Left lung (tissue), 10 donors: ENCODE measurements around the gene VPS39. TPM values are rescaled to one million over a fixed set of nuclear protein-coding genes. Genes with fewer than 3 reads are reported as not detected.
A peak's percentile ranks its signal among the peaks of the same experiment; 100 is the strongest.

Experiments
- ATAC-seq: fragments of 200-7000 bp; cut with Tn5 transposase; one replicate; pipeline ENCODE4 v1.9.1; 2020; ENCODE audit warnings: moderate library complexity
- DNase-seq, 4 donors: peaks; one replicate each; pipeline ENCODE4 v3.0.0-alpha.2; 2013 to 2020
- H3K27ac ChIP-seq, 2 donors: fragments of 200-600 bp; sonication (generic) in 1 of 2; one replicate each; pipeline versions ENCODE4 v1.5.0 to v1.8.0; 2020 to 2021
- H3K27me3 ChIP-seq, 2 donors: fragments of 200-600 bp; sonication (generic) in 1 of 2; one replicate each; pipeline versions ENCODE4 v1.5.0 to v1.8.0; 2020 to 2021
- H3K36me3 ChIP-seq, 2 donors: fragments of 200-600 bp; sonication (generic) in 1 of 2; one replicate each; pipeline versions ENCODE4 v1.5.0 to v1.8.0; 2020 to 2021
- H3K4me1 ChIP-seq, 2 donors: fragments of 200-600 bp; one replicate each; pipeline ENCODE4 v1.8.0; 2021
- H3K4me3 ChIP-seq, 2 donors: fragments of 200-600 bp; sonication (generic) in 1 of 2; one replicate each; pipeline versions ENCODE4 v1.5.0 to v1.8.0; 2020 to 2021; ENCODE audit warnings: mild to moderate bottlenecking in 1 of 2
- H3K9me3 ChIP-seq, 2 donors: fragments of 200-600 bp; sonication (generic) in 1 of 2; one replicate each; pipeline versions ENCODE4 v1.5.0 to v1.8.0; 2020 to 2021
- intact Hi-C, 2 donors: fragments of 100-400 bp; cut with DNase I; formaldehyde crosslinking; loops; one replicate each; pipeline versions ENCODE4 v1.11.2 to v1.14.2; 2022
- microRNA-seq, 2 donors: library from miRNA; unstranded; fragments of <30 nt; microRNA quantifications; one replicate each; pipeline ENCODE4, GENCODE V29; 2019
- polyA plus RNA-seq, 6 donors: library from polyadenylated mRNA; unstranded; fragments of 120-200 nt; gene quantifications; one replicate each; pipeline ENCODE4 v1.2.1, GENCODE V29; 2013; ENCODE audit not compliant: insufficient read length in 6 of 6
- total RNA-seq, 2 donors: library from RNA; stranded (reverse); fragmentation: NEBNext Ultra II Directional; extraction: Animal tissue kit (Norgen Biotek cat#: 25700); gene quantifications; one replicate each; pipeline ENCODE4 v1.2.1, GENCODE V29; 2021
- TF ChIP-seq, protein P1 (sequence below), 2 donors: fragments of 200-600 bp; sonication (generic) in 1 of 2; IDR thresholded peaks; one replicate each; pipeline versions ENCODE4 v1.5.0 to v1.8.0; 2021; ENCODE audit warnings: antibody characterized with exemption in 2 of 2
- donor health status: DM: no; HTN: yes; CAD: no.
- donor health status: DM: no; HTN: no; CAD: no.

Gene VPS39
- total and polyA plus RNA-seq, 8 donors, result 57.8 to 87.7 (median 81.9) TPM

DNA sequence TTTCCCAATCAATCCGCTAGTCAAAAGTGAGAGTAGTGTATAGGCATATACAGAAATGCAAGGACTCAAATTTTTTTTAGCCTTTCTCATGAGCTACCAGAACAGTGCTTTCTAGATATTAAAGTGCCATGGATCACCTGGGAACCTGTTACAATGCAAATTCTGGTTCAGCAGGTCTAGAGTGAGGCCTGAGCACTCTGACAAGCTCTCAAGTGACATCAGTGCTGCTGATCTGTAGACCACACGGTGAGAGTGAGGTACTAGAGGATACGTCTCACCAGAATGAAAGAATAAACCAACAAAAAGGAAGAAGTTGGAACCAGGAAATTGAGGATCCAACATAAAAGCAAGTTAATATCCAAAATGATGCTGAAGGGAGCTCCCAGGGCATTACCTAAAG is 97.7 kb downstream of the VPS39 start:
- H3K4me1 ChIP-seq, result peaks cover 10 to 35% of the 10 kb centered on the region in 2 donors

DNA sequence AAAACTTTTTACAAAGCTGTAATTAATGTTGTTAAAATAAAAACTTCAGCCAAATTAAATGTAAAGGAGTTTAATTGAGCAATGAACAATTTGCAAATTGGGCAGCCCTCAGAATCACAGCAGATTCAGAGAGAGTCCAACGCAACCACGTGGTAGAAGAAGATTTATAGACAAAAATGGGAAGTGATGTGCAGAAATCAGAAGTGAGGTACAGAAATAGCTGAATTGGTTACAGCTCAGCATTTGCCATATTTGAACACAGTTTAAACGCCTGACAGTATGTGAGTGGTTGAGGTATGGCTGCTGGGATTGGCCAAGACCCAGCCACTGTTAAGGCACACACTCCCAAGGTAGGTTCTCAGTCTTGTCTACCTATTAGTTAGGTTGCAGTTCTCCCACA is 99.3 kb downstream of the VPS39 start:
- Histone ChIP-seq H3K9me3 (no peaks in the 10 kb centered on the region), H3K4me3 (no peak overlapping the region), H3K36me3 (no peaks in the 10 kb centered on the region), H3K4me1 (peaks cover 13 to 48% of the 10 kb centered on the region in 2 donors), H3K27ac (no peak overlapping the region), H3K27me3 (no peaks in the 10 kb centered on the region)
- intact Hi-C loops, result no loop called here
- no peak for ATAC-seq
- DNase-seq, result no peak
- TF ChIP-seq, protein P1, sequence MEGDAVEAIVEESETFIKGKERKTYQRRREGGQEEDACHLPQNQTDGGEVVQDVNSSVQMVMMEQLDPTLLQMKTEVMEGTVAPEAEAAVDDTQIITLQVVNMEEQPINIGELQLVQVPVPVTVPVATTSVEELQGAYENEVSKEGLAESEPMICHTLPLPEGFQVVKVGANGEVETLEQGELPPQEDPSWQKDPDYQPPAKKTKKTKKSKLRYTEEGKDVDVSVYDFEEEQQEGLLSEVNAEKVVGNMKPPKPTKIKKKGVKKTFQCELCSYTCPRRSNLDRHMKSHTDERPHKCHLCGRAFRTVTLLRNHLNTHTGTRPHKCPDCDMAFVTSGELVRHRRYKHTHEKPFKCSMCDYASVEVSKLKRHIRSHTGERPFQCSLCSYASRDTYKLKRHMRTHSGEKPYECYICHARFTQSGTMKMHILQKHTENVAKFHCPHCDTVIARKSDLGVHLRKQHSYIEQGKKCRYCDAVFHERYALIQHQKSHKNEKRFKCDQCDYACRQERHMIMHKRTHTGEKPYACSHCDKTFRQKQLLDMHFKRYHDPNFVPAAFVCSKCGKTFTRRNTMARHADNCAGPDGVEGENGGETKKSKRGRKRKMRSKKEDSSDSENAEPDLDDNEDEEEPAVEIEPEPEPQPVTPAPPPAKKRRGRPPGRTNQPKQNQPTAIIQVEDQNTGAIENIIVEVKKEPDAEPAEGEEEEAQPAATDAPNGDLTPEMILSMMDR (IDR thresholded peaks at IDR 0.05), result no peak

More for the DNA sequence above, 97.7 kb downstream of the VPS39 start:
- TF ChIP-seq, protein P1 (IDR thresholded peaks at IDR 0.05), result no peak
- ATAC-seq (peak; percentile 59), DNase-seq (no peak)
- no peaks in the 10 kb centered on the region for H3K36me3 ChIP-seq
- no peak overlapping the region for H3K4me3 ChIP-seq
- H3K27ac ChIP-seq, result no peak overlapping the region
- intact Hi-C loops, result no loop called here
- H3K9me3 ChIP-seq, result no peaks in the 10 kb centered on the region
- H3K27me3 ChIP-seq, result no peaks in the 10 kb centered on the region

Small RNA genes within 50 kb of the gene (microRNA-seq; reads per million reads assigned to microRNA genes)
- gene MIR627, result 23.8 to 28.1 reads per million in 2 donors

Other genes starting within 250 kb of the VPS39 start
- gene EHD4, start 235.7 kb downstream of the VPS39 start, total RNA-seq, result 10 to 100 TPM; 23.0 to 32.6 TPM
- 10 to 100 TPM; 11.7 to 14.4 (median 12.2) TPM for gene EHD4, start 235.7 kb downstream of the VPS39 start, polyA plus RNA-seq
- 1 to 10 TPM in 1 of 2 donors, under 1 TPM in 1; 0.12 to 1.2 TPM for gene PLA2G4E, start 187.3 kb downstream of the VPS39 start, total RNA-seq
- under 1 TPM; 0.06 to 0.15 (median 0.08) TPM for gene PLA2G4E, start 187.3 kb downstream of the VPS39 start, polyA plus RNA-seq
- under 1 TPM; 0.08 to 0.15 TPM for gene PLA2G4D, start 113.7 kb downstream of the VPS39 start, total RNA-seq
- under 1 TPM; 0.06 to 0.17 (median 0.13) TPM for gene PLA2G4D, start 113.7 kb downstream of the VPS39 start, polyA plus RNA-seq
- gene PLA2G4F, start 51.7 kb downstream of the VPS39 start, total RNA-seq, result 100 to 1,000 TPM in 1 of 2 donors, 10 to 100 TPM in 1; 63.2 to 100 TPM
- gene PLA2G4F, start 51.7 kb downstream of the VPS39 start, polyA plus RNA-seq, result 10 to 100 TPM in 3 of 6 donors, 1 to 10 TPM in 3; 3.1 to 14.7 (median 9.4) TPM
- 10 to 100 TPM; 70.9 to 85.3 TPM for gene GANC, start 64.9 kb upstream of the VPS39 start, total RNA-seq
- 10 to 100 TPM; 30.1 to 42.2 (median 34.2) TPM for gene GANC, start 64.9 kb upstream of the VPS39 start, polyA plus RNA-seq
- gene TMEM87A, start 65.1 kb upstream of the VPS39 start, total RNA-seq, result 100 to 1,000 TPM; 110 to 118 TPM
- 10 to 100 TPM; 63.6 to 82.7 (median 73.1) TPM for gene TMEM87A, start 65.1 kb upstream of the VPS39 start, polyA plus RNA-seq
- gene CAPN3, start 151.2 kb upstream of the VPS39 start, total RNA-seq, result 10 to 100 TPM; 27.3 to 32.9 TPM
- 10 to 100 TPM; 12.4 to 18.4 (median 16.1) TPM for gene CAPN3, start 151.2 kb upstream of the VPS39 start, polyA plus RNA-seq